ENCODE measurements around the gene NXPH2. TPM values are rescaled to one million over a fixed set of nuclear protein-coding genes. Genes with fewer than 3 reads are reported as not detected.

Gene NXPH2
- total and polyA plus RNA-seq, 2 experiments from 2014 or later: 5.4 to 8.4 TPM

DNA sequence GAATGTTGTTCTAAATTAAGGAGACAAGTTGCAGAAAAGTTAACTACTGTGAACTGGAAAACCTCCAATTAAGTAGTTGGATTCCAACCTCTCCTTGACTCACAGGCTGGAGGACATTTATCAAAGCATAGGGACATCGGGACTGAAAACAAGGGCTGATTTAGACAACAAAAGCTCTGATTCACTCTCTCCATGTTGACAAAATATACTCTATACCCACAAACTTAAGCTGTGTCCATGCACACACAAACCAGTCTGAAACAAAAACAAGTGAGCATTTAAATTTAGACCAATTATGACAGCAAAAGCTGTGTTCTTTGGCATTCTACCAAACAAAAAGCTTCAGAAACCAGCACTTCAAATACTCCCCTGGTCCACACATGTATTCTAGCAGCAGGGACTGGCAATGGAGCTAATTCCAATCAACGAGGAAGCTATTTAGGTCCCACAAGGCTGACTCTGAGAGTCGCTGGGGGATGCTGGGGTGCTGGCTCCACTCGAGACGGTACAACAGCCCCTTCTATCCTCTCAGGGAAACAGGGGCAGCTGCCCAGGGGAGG, 71.4 kb downstream of the NXPH2 start:
- H3K27ac ChIP-seq: peak overlapping the region; percentile 34
- peak; percentile 23 to 49 for DNase-seq (ENCODE audit: low read depth in 1 of 2, low spot score in 1 of 2)
- TF ChIP-seq, protein P1, sequence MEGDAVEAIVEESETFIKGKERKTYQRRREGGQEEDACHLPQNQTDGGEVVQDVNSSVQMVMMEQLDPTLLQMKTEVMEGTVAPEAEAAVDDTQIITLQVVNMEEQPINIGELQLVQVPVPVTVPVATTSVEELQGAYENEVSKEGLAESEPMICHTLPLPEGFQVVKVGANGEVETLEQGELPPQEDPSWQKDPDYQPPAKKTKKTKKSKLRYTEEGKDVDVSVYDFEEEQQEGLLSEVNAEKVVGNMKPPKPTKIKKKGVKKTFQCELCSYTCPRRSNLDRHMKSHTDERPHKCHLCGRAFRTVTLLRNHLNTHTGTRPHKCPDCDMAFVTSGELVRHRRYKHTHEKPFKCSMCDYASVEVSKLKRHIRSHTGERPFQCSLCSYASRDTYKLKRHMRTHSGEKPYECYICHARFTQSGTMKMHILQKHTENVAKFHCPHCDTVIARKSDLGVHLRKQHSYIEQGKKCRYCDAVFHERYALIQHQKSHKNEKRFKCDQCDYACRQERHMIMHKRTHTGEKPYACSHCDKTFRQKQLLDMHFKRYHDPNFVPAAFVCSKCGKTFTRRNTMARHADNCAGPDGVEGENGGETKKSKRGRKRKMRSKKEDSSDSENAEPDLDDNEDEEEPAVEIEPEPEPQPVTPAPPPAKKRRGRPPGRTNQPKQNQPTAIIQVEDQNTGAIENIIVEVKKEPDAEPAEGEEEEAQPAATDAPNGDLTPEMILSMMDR (IDR thresholded peaks at IDR 0.05; ENCODE audit: low read depth, low read length): no peak

DNA sequence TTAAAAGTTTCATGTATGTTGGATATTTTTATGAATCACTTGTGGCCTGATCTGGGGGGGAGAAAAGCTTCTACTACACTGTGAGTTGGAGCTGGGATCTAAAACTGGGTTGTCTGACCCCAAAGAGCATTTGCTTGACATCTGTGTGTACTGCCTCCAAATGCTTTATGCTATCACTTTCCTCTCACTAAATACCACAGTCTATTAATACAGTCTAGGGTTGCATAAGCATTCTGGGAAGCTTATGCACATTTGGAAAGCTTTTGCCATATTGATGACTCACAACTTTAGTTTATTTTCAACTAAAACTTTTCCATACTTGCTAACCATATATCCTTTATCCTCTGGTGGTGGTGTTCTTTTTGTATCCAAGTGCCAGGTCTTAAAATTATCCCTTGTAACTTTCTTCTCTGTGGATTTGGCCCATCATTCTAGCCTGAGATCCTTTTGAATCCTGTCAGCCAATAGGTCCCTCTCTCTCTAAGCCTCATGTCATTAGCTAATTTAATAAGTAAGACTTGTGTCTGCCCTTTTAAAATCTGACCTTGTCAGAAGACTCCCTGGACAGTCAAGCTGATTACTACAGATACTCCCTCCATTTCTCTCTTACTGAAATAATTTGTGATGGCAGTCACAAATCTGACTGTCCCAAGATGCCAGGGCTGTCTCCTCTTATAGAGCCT, 72.7 kb downstream of the NXPH2 start:
- H3K4me1 ChIP-seq (ENCODE audit: low read depth): peaks cover 6% of the 10 kb centered on the region
- no peaks in the 10 kb centered on the region for H3K27me3 ChIP-seq
- H3K9me3 ChIP-seq (ENCODE audit: low read depth): no peaks in the 10 kb centered on the region
- no peaks in the 10 kb centered on the region for H3K36me3 ChIP-seq
- TF ChIP-seq, protein P1 (IDR thresholded peaks at IDR 0.05; ENCODE audit: low read depth, low read length): no peak
- H3K4me3 ChIP-seq: no peak overlapping the region
- no peak overlapping the region for H3K27ac ChIP-seq
- peak in 1 of 2 donors; percentile 83 for DNase-seq (ENCODE audit: low read depth in 1 of 2, low spot score in 1 of 2)

More for the DNA sequence above, 71.4 kb downstream of the NXPH2 start:
- H3K27me3 ChIP-seq: no peaks in the 10 kb centered on the region
- no peak overlapping the region for H3K4me3 ChIP-seq
- no peaks in the 10 kb centered on the region for H3K36me3 ChIP-seq
- peaks cover 6% of the 10 kb centered on the region for H3K4me1 ChIP-seq (ENCODE audit: low read depth)
- H3K9me3 ChIP-seq (ENCODE audit: low read depth): no peaks in the 10 kb centered on the region

DNA sequence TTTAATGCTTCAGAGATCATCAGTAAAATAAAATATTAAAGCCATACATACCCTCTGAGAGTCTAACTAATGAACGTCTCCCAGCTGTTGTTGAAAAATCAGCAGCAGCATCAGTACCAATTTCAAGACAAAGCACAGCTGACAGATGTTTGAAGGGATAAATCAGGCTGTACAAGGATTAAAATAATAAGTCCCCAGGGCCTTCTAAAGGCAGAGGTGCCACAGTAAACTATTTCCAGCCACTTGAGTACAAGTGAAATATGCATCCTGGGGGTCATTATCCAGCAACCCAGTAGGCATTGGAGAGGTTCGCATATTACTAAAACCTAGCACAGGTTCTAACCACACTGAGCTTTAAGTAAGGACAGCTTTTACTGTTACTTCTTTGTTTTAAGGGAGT, 76.9 kb downstream of the NXPH2 start:
- Histone ChIP-seq H3K27me3 (no peaks in the 10 kb centered on the region), H3K9me3 (ENCODE audit: low read depth) (no peaks in the 10 kb centered on the region), H3K4me3 (no peak overlapping the region), H3K27ac (no peak overlapping the region), H3K36me3 (no peaks in the 10 kb centered on the region), H3K4me1 (ENCODE audit: low read depth) (no peaks in the 10 kb centered on the region)
- no peak for DNase-seq (ENCODE audit: low read depth in 1 of 2, low spot score in 1 of 2)
- TF ChIP-seq, protein P1 (IDR thresholded peaks at IDR 0.05; ENCODE audit: low read depth, low read length): no peak

DNA sequence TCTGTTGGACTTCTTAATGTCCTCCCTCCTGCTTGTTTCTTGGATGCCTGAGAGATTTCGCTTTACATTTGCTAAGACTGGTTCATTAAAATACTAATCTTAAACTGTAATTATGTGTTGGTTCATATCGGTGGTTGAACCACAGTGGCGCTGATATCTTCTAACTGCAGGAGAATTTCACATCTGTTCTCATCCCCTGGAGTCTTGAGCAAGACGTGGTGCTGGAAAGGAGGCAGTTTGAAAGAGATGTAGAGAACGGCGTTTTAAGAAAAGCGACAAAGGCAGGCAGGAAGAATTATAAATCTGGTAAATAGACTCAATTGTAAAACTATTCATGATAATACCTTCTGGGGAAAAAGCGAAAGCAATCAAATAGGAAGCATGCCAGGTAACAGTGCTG, 79.5 kb downstream of the NXPH2 start:
- Histone ChIP-seq H3K9me3 (ENCODE audit: low read depth) (no peaks in the 10 kb centered on the region), H3K27ac (no peak overlapping the region), H3K27me3 (no peaks in the 10 kb centered on the region), H3K4me3 (no peak overlapping the region), H3K36me3 (no peaks in the 10 kb centered on the region), H3K4me1 (ENCODE audit: low read depth) (no peaks in the 10 kb centered on the region)
- TF ChIP-seq, protein P1 (IDR thresholded peaks at IDR 0.05; ENCODE audit: low read depth, low read length): no peak
- no peak for DNase-seq (ENCODE audit: low read depth in 1 of 2, low spot score in 1 of 2)

DNA sequence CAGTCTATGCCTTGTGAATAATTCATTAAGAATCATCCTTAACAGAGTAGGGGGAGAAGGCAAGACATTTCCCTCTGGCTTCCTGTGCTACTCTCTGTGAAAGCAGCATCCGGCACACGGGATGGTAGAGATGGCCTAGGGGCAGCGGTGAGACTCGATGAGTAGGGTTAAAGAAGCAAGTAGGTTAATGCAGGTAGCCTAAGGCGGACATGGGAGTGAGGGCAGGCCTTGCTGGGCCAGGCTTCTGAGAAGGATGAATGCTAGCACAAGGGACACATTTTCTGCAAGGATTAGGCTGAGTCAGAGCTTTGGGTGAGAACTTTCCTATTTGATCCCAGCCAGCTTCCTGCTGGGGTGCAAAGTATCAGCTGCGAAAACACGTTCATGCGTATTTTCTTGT, 80.8 kb downstream of the NXPH2 start:
- Histone ChIP-seq H3K27ac (no peak overlapping the region), H3K4me3 (no peak overlapping the region), H3K4me1 (ENCODE audit: low read depth) (no peaks in the 10 kb centered on the region), H3K27me3 (no peaks in the 10 kb centered on the region), H3K9me3 (ENCODE audit: low read depth) (no peaks in the 10 kb centered on the region), H3K36me3 (no peaks in the 10 kb centered on the region)
- DNase-seq (ENCODE audit: low read depth in 1 of 2, low spot score in 1 of 2): no peak
- TF ChIP-seq, protein P1 (IDR thresholded peaks at IDR 0.05; ENCODE audit: low read depth, low read length): no peak
